AML-193 (cell line): ENCODE data around the gene BBS2.

Experiments
- DNase-seq, 2 experiments: peaks; one replicate each; lab custom pipeline; 2025; lab: John Stamatoyannopoulos, UW

BBS2 gene

DNA sequence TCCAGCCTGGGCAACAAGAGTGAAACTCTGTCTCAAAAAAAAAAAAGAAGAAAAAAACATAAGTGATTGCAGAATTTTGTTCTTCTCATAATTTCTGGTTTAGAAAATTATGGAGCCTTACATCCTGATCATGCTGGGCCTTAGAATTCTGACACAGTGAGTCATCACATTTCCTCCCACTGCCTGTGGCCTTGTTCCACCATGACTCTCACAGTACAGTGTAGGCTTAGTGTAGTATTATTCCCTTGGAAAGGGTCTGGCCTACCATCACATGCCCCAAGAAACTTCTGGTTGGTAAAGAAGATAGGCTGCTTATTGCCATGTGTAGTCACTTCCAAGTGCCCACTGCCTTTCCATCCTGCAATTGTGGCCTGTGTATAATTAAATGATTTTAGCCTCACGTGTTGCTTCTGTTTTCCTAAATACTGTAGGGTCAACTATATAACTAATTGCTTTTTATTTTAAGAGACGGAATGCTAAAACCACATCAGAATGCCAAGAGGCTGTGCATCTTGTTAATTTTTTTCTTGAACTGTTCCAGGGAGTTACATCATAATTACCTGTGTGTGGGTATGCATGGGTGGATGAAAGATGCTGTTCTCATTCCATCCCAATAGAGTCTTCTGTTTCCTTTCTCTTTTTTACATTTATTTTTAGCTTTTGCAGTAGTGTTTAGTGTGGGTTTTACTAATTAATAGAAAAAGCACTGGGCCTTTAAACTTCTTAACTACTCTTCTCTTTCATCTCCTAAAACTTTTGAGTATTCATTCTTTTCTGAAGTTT is 42.5 kb downstream of the BBS2 start:
- DNase-seq, result peak in 1 of 2 experiments; percentile 29

DNA sequence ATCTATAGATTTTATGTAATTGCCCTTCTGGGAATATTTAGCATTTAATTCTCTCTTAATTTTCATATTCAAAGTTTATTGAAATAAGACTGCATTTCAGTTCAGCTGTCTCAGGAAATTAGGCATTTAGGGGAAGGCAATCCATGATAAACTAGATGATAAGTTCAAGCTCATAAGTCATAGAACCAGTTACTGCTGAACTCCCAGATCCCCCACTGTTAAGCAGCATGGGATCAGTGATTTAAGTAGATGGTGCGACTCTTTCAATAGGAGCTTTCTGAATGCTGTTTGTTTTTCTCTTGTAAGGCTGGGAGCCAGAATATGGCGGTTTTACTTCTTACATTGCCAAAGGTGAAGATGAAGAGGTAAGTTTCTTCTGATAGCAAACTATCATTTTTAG is 44.6 kb downstream of the BBS2 start:
- no peak for DNase-seq

DNA sequence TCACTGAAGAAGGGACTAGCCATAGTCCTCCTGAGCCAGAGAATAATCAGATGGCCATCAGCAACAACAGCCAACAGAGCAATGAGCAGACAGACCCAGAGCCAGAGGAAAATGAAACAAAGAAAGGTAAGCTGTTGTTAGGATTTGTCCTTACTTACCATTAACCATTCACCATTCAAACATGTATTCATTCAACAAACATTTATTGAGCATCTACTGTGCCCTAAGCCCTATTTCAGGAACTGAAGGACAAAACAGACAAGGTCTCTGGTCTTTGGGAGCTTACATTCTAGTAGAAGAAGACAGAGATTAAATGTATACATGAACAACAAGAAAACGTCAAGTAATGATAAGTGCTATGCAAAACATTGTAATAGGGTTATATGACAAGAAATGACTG is 49.2 kb downstream of the BBS2 start:
- DNase-seq, result no peak

DNA sequence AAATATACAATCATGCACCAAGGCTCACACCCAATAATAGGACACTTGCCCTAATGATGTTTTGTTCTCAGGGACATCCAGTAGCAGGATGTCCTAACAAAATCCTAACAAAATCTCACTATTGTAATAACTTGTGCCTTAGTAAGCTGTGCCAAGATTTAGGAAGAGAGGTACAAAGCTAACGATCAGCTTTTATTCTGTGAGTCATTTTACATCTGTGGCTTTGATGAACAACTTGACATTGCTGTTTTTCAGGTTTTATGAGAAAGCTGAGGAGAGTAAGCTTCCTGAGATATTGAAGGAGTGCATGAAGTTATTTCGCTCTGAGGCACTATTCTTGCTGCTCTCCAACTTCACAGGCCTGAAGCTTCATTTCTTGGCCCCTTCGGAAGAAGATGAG is 49.6 kb downstream of the BBS2 start:
- DNase-seq, result no peak

DNA sequence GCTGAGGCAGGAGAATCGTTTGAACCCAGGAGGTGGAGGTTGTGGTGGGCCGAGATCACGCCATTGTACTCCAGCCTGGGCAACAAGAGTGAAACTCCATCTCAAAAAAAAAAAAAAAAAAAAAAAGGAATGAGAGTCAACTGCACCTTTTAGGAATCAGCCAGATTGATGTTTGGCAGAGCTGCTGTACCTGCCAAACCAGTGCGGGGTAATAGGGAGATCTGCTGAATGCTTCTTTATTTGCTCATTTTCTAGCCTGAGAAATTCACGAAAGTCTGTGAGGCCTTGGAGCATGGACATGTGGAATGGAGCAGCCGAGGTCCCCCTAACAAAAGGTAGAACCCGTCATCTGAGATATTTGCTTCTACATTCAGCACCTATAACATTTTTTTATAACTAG is 50.1 kb downstream of the BBS2 start:
- no peak for DNase-seq

DNA sequence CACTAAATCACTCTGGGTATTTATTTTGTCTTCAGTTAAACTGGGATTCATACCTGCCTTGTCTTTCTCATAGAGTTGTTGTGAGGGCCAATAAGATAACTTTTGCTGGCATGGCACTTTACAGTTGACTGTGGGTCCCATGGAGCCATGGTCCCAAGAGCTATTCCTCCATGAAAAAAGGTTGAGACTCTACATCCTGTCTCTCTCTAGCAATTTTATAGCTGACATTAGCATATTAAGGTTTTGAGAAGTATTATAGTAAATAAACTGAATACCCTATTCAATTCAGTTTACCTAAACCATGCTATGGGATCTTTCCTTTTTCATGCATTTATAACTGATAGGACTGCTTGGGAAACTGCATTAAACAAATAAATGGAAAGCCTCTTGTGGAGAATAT is 51.0 kb downstream of the BBS2 start:
- no peak for DNase-seq

DNA sequence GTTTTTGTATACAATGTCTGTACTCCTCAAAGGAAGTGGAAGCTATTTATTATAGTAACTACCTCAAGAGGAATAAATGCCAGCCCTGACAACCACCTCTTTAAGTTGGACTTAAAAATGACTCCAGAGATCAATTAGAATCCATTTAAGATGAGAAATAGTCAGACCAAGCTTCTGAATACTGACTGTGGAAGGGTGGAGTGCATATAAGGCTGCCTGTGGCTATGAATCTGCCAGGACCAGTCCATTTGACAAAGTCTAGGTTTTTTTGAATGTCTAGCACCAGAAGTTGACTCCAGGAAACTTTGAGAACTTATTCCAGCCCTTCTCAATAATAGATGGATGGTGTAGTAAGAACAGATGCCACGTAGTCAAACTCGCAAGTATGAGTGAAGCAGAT is 53.5 kb downstream of the BBS2 start:
- DNase-seq, result no peak

DNA sequence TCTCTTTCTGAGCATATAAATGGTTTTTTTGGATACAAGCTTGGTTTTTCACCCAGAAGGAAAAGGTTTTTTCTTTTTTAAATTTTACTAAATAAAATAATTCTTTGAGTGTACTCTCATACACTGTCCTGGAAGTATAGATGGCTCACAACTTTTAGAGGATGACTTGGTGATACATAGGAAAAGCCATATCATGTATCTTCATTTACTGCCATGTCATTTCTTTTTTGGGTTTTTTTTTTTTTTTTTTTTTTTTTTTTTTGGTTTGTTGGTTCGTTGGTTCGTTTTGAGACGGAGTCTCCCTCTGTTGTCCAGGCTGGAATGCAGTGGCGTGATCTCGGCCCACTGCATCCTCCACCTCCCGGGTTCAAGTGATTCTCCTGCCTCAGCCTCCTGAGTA is 56.7 kb downstream of the BBS2 start:
- DNase-seq, result no peak

DNA sequence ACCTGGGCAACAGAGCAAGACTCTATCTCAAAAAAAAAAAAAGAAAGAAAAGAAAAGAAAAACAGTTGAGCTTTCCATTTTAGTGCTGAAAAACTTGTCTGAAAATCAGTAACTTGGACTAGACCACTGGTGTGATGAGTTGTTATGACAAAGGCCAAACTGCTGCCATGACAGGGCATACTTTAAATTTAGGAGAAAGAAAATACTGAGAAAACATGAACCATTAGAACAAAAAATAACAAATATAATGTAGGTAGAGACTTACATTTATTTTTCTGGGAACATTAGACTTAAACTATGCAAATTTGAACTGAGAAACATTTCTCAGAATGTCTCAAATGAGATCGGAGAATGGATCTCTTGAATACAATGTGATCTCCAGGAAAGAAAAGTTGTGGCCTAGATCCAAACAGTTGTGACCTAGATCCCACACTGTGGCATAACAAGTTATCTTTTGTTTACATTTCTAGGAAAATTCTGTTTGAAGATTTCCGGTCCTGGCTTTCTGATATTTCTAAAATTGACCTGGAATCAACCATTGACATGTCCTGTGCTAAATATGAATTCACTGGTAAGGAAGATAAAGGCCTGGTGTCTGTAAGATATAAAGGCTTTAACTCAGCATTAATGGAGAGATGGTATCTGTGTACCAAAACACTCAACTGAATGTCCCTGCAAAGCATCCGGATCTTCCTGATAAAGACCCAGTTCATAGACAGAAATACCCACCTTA is 57.6 kb downstream of the BBS2 start:
- no peak for DNase-seq

DNA sequence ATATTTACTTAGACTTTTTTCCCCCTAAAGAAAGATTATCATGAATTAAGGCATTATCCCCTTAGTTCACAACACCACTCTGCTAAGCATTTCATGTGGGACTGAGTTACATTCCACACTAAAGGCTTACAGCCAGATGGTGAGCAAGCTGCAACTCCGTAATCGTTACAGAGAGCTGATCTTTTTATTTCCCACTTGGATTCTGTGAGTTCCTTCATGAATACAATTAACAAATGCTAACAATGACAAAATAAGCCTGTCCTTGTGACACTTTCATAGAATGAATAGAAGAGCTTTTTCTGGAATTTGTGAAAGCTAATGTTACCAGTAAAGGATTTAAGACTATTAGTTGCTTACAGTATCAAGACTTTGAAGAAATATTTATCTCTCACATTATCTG is 59.7 kb downstream of the BBS2 start:
- no peak for DNase-seq

DNA sequence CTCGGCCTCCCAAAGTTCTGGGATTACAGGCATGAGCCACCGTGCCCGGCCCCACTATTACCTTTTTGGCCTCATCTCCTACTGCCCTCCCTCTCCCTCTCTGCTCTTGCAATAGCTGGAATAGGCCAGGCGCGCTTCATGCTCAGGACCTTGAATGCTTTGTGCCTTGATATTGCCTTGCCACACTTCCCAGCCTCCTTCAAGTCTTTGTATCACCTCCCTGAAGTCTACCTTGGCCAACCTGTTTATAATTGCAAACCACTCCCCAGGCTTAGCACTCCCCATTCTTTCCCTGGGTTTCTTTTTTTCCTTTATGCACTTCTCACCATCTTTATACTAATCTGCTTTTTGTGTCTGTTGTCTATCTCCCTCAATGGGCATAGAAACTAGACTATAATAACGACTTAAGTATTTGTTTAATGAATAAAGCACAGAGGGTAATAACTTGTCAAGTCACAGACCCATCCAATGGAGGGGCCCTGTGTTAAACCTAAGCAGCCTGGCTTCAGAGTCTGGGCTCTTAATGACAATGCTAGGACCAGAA is 61.8 kb downstream of the BBS2 start:
- no peak for DNase-seq

DNA sequence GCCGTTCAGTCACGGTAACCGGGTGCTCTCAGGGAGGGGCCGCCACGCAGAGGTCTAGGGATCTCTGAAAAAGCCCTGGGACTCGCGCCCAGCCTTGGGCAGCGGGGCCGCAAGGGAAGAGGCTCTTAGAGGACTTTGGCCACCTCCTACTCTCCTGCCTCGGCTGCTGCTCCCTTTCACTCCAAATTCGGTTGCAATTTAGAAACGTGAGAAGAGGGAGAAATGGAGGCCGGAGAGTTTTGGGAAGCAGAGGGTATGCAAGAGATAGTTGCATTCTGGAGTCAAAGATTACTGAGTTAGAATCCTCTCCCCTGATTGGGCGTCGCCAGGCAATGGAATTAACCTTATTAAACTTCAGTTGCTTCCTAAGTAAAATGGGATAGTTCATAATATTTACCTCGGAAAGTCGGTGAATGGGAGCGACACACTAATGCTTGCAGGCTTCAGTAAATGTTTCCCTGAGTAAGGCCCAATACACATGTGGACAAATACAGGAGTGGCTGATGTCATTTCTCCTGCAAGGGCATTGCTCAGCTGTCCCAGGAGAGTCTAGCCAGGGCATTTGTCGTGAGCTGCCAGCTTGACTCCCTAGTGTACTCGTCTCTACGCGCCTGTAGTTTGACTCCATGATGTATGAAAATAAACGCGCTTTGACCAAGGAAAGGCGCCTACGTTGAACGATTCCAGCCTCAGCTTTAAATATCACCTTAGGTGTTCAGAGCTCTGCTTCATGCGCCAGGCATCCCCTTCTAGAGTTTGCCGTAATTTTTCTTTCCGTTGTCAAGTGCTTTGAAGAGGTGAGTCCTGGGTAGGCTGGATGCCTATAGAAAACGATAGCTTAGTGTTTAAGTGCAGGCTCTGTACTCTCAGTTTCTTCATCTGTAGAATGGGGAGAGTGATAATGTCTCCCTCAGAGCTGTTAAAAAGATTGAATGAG is 67.8 kb downstream of the BBS2 start:
- no peak for DNase-seq

DNA sequence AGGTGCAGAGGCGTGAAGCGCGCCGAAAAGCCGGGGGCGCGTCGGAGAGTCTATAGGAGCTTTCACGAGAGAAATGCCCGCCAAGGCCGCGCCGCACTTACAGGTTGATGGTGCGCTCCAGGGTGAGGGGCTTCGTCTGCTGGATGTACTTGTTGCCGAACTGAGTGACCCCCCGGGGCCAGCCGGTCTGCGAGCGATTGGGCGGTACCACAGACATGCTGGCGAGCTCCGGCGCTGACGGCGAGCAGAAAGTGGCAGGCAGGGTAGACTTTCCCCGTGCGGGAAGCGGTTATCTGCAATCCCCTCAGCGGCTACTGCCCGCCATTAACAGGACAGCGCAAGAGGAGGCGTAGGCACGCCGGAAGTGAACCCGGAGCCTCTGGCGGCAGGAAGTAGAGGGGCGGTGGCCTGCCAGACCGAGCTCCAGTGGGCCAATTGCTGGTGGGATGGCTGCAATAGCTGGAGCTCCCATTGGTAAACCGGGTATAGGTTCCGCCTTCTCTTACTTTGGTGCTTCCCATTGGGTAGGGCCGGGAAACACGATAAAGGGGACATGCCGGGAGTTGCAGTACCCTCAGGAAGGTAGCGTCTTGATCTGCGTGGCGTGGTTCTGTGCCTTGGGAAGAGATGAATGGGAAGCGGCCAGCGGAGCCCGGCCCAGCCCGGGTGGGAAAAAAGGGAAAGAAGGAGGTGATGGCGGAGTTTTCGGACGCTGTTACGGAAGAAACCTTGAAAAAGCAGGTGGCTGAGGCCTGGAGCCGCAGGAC is 68.7 kb downstream of the BBS2 start, which contains the start of the genes NUDT21 and OGFOD1:
TSS of gene NUDT21 (minus strand) at position 347 of the 767 bp plus-strand sequence. CDS start at position 217, 130 bp downstream.
TSS of gene OGFOD1 (plus strand) at position 569 of the 767 bp plus-strand sequence. CDS start at position 628, 59 bp downstream.
- peak; percentile 98 to 99 for DNase-seq

DNA sequence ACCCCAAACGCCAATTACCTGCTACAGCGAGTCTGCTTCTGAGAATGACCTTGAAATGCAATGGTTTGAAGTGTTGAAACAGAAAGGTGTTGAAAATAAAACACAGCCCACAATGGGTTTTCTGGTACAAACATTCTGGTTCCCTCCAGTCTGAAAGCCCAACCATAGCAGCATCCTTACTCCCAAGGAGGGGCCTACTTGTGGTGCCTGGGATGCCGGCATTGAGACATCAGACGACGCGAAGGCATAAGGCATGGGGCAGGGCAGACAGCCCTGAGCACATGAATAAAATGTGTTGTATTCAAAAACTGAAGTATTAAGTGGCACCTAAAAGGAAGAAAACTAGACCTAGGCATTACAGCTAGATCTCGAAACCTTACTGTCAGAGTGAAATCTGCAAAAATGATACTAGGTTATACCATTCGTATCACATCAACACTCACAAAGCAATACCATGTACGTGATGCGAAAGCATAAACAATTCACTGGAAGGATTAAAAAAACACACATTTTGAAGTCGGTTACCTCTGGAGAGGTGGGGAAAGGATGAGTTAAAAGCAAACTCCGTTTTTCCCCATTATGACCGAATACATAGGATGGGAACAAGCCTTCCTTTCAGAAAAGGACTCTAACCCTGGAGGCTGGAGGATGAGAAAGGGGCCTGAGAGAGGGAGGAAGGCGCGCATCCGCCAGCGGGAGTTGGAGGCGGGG is 69.4 kb downstream of the BBS2 start:
- DNase-seq, result no peak

DNA sequence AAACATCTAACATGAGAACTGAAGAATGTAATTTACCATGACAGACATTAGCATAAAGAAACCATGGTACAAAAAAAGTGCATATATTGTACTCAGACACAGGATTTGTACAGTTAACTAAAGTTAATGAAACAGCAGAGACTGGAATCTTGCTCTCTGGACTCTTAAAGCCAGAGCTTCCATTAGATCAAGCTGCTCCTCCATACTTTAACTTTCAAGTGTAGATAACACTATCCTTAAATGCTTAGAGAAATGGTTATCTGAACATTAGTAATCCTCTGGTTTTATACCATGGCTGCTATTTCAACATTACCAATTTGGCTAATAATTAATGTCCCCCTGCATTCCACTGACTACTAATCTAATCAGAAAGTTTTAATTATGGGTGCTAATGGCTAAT is 71.8 kb downstream of the BBS2 start:
- DNase-seq, result no peak

DNA sequence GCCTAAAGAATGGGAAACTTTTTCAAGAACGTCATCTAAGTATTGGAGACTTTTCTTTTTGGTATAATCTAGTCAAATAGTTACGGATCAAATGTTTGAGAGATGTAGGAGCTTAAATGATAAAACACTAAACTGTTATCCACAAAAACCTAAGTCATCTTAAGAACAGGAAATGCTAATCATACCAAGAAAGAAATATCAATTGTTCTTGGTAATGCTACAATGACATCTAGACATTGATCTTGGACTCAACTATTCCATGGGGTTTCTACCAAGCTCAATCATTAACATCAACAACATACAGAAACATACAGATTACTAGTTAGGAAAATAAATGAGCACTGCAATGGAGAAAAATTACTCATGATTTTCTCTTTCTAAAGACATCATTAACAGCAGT is 72.5 kb downstream of the BBS2 start:
- DNase-seq, result no peak

DNA sequence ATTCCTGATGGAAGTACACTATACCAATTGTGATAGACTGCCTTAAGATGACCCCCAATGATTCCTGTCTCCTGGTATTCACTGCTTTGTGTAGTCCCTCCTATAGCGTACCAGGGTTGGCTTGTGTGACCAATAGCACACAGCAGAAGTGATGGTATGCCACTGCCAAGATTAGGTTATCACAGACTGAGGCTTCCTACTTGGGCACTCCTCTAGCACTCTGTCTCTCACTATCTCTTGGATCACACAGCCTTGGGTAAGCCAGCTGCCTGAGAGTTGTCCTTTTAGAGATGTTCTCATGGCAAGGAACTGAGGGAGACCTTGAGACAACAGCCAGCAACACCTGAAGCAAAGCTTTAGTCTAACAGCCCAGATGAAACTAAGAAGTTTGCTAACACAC is 81.8 kb downstream of the BBS2 start:
- no peak for DNase-seq

DNA sequence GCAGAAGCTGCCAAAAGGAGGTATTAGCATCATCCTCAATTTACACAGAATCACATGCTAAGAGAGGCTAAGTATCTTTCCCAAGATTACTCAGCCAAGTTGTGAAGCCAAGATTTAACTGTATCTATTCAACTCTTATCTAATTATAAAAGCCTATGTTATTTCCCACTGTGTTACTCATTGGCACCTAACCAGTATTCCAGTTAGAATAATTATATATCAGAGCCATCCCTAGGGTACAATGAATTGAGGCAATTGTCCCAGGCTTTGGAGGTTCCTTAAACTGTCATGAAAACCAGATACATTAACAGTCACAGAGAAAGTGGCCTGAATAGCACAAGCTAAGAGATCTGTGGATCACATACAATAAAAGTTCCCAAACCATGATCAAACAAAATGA is 83.6 kb downstream of the BBS2 start:
- DNase-seq, result no peak
